Ascending aorta (tissue), 2 donors: ENCODE results near the gene NDUFA7. TPM values are rescaled to one million over a fixed set of nuclear protein-coding genes. Genes with fewer than 3 reads are reported as not detected.
A peak's percentile ranks its signal among the peaks of the same experiment; 100 is the strongest.
"Not testable (repeated sequence)": the region's sequence is repeated elsewhere in the genome, so short reads cannot be mapped to it uniquely, and the experiment has no call there.

Experiments used
- DNase-seq, 2 donors: peaks; one replicate each; pipeline ENCODE4 v3.0.0-alpha.2; 2019; ENCODE audit warnings: low spot score in 2 of 2
- H3K27ac ChIP-seq, 2 donors: fragments of 200-600 bp; sonication (generic); one replicate each; pipeline ENCODE4 v1.5.1; 2016 to 2017; ENCODE audit warnings: mild to moderate bottlenecking in 1 of 2
- H3K27me3 ChIP-seq: fragments of 200-600 bp; sonication (generic); one replicate; pipeline ENCODE4 v1.5.1; 2017
- H3K36me3 ChIP-seq, 2 donors: fragments of 200-600 bp; sonication (generic); one replicate each; pipeline ENCODE4 v1.5.1; 2016
- H3K4me1 ChIP-seq, 2 donors: fragments of 200-600 bp; sonication (generic); one replicate each; pipeline ENCODE4 v1.5.1; 2016 to 2017; ENCODE audit warnings: mild to moderate bottlenecking in 1 of 2
- H3K4me3 ChIP-seq, 2 donors: fragments of 200-600 bp; sonication (generic); one replicate each; pipeline ENCODE4 v1.5.1; 2016 to 2017; ENCODE audit warnings: mild to moderate bottlenecking in 1 of 2
- H3K9me3 ChIP-seq, 2 donors: fragments of 200-600 bp; sonication (generic); one replicate each; pipeline ENCODE4 v1.5.1; 2016
- intact Hi-C: fragments of 100-400 bp; cut with DNase I; formaldehyde crosslinking; loops from one replicate; pipeline ENCODE4 v1.15.1; 2023
- total RNA-seq: library from RNA; depleted of rRNA; stranded (reverse); fragments of >200 nt; gene quantifications from one replicate; pipeline ENCODE4 v1.1.0, GENCODE V29; 2016
- TF ChIP-seq, protein P1 (sequence below), 3 experiments: fragments of 200-600 bp in 2 of 3; fragments of 450-650 bp in 1 of 3; sonication (generic) in 2 of 3; IDR thresholded peaks; one replicate each; pipeline ENCODE4 v1.5.1; 2016 to 2019; ENCODE audit warnings: antibody characterized with exemption in 3 of 3, mild to moderate bottlenecking in 1 of 3, moderate library complexity in 1 of 3

NDUFA7 gene
- total RNA-seq, 1 donor from 2014 or later, result 11.8 TPM

GRCh38 chr19:8304841-8305621, 16.1 kb downstream of the NDUFA7 start:
- DNase-seq, result peak in 1 of 2 donors; percentile 62
- TF ChIP-seq, protein P1, sequence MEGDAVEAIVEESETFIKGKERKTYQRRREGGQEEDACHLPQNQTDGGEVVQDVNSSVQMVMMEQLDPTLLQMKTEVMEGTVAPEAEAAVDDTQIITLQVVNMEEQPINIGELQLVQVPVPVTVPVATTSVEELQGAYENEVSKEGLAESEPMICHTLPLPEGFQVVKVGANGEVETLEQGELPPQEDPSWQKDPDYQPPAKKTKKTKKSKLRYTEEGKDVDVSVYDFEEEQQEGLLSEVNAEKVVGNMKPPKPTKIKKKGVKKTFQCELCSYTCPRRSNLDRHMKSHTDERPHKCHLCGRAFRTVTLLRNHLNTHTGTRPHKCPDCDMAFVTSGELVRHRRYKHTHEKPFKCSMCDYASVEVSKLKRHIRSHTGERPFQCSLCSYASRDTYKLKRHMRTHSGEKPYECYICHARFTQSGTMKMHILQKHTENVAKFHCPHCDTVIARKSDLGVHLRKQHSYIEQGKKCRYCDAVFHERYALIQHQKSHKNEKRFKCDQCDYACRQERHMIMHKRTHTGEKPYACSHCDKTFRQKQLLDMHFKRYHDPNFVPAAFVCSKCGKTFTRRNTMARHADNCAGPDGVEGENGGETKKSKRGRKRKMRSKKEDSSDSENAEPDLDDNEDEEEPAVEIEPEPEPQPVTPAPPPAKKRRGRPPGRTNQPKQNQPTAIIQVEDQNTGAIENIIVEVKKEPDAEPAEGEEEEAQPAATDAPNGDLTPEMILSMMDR (IDR thresholded peaks at IDR 0.05), result no peak
- intact Hi-C loops, result loop anchor here (5.0 kb wide), 1 partner anchor 678 kb away; the partner anchor contains the start of genes PET100 and XAB2

DNA sequence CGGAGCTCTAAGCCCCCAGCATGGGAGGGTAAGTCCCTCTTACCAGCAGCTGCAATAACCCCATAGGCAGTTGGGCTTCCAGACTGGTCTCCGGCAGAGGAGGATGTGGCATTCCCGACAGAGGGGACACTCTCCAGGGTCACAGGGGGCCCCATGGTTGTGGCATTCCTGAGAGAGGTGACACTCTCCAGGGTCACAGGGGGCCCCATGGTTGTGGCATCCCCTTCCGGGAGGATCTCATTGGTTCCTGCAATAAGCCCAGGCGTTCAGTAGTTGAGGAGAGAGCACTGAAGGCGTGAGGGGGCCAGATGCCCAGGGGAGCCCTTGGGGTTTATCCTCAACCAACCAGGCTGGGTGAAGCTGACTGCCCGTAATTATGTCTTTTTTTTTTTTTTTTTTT, 18.4 kb downstream of the NDUFA7 start:
- H3K27ac ChIP-seq, result no peak overlapping the region
- intact Hi-C loops, result no loop called here
- H3K4me3 ChIP-seq, result no peak overlapping the region
- DNase-seq, result peak in 1 of 2 donors; percentile 52
- TF ChIP-seq, protein P1 (IDR thresholded peaks at IDR 0.05), result no peak
- H3K36me3 ChIP-seq, result peaks cover 5 to 7% of the 10 kb centered on the region in 2 donors
- peaks cover 0 to 6% of the 10 kb centered on the region in 2 donors for H3K4me1 ChIP-seq
- no peaks in the 10 kb centered on the region for H3K27me3 ChIP-seq
- no peaks in the 10 kb centered on the region for H3K9me3 ChIP-seq

More at GRCh38 chr19:8304841-8305621, 16.1 kb downstream of the NDUFA7 start:
- Histone ChIP-seq H3K4me1 (peaks cover 4 to 11% of the 10 kb centered on the region in 2 donors), H3K27me3 (no peaks in the 10 kb centered on the region), H3K9me3 (no peaks in the 10 kb centered on the region), H3K4me3 (no peak overlapping the region), H3K27ac (no peak overlapping the region), H3K36me3 (peaks cover 5 to 11% of the 10 kb centered on the region in 2 donors)

- TF ChIP-seq, protein P1 (IDR thresholded peaks at IDR 0.05), result no peak
- Histone ChIP-seq H3K27ac (no peak overlapping the region), H3K27me3 (no peaks in the 10 kb centered on the region), H3K4me3 (no peak overlapping the region), H3K36me3 (peaks cover 5 to 7% of the 10 kb centered on the region in 2 donors), H3K9me3 (no peaks in the 10 kb centered on the region), H3K4me1 (peaks cover 0 to 2% of the 10 kb centered on the region in 2 donors)
- peak in 1 of 2 donors; percentile 60 for DNase-seq
- intact Hi-C loops, result no loop called here
These were observed 18.9 kb downstream of the NDUFA7 start for GRCh38 chr19:8302357-8302691.

- H3K9me3 ChIP-seq, H3K4me1 ChIP-seq, H3K27me3 ChIP-seq, H3K4me3 ChIP-seq, H3K27ac ChIP-seq, DNase-seq, intact Hi-C loops, H3K36me3 ChIP-seq: not testable (repeated sequence)
These were observed 29.8 kb downstream of the NDUFA7 start for GRCh38 chr19:8291337-8291736.

- DNase-seq, H3K27me3 ChIP-seq, H3K4me1 ChIP-seq, H3K9me3 ChIP-seq, H3K4me3 ChIP-seq, H3K36me3 ChIP-seq, H3K27ac ChIP-seq, intact Hi-C loops: not testable (repeated sequence)
These were observed 44.7 kb downstream of the NDUFA7 start for GRCh38 chr19:8276508-8276907.

- no peaks in the 10 kb centered on the region for H3K36me3 ChIP-seq
- no peaks in the 10 kb centered on the region for H3K9me3 ChIP-seq
- intact Hi-C loops, result loop anchor here (2.0 kb wide), 1 partner anchor 51 kb away; the partner anchor contains the start of genes NDUFA7 and RPS28
- H3K27me3 ChIP-seq, result no peaks in the 10 kb centered on the region
- H3K4me1 ChIP-seq, result peaks cover 0 to 3% of the 10 kb centered on the region in 2 donors
- no peak overlapping the region for H3K4me3 ChIP-seq
- no peak overlapping the region for H3K27ac ChIP-seq
- TF ChIP-seq, protein P1 (IDR thresholded peaks at IDR 0.05), result no peak
- DNase-seq, result no peak
These were observed 51.5 kb downstream of the NDUFA7 start for GRCh38 chr19:8269724-8270123.
